IPS-11a (cell line): ENCODE results near the gene ZBED5.

ENCODE experiments used
- H3K4me3 ChIP-seq: one replicate; pipeline ENCODE4 v1.5.1; 2013; ENCODE audit warnings: low read depth, low read length, control low read depth

The ZBED5 gene

GRCh38 chr11:10881892-10882291 lies 24.0 kb upstream of the ZBED5 start:
- H3K4me3 ChIP-seq: no peak overlapping the region

- H3K4me3 ChIP-seq: no peak overlapping the region
Measured at GRCh38 chr11:10878408-10879214, 20.8 kb upstream of the ZBED5 start.

- H3K4me3 ChIP-seq: no peak overlapping the region
Measured at GRCh38 chr11:10876158-10876557, 18.3 kb upstream of the ZBED5 start.

GRCh38 chr11:10875430-10876021 lies 17.7 kb upstream of the ZBED5 start:
- no peak overlapping the region for H3K4me3 ChIP-seq

GRCh38 chr11:10872097-10872496 lies 14.2 kb upstream of the ZBED5 start:
- no peak overlapping the region for H3K4me3 ChIP-seq

GRCh38 chr11:10868352-10868751 lies 10.5 kb upstream of the ZBED5 start:
- H3K4me3 ChIP-seq: no peak overlapping the region

GRCh38 chr11:10866893-10867331 lies 9.1 kb upstream of the ZBED5 start:
- H3K4me3 ChIP-seq: no peak overlapping the region

GRCh38 chr11:10865837-10866270 lies 8.0 kb upstream of the ZBED5 start:
- no peak overlapping the region for H3K4me3 ChIP-seq

- no peak overlapping the region for H3K4me3 ChIP-seq
Measured at GRCh38 chr11:10864688-10865087, 6.8 kb upstream of the ZBED5 start.

- H3K4me3 ChIP-seq: no peak overlapping the region
Measured at GRCh38 chr11:10862446-10862845, 4.6 kb upstream of the ZBED5 start.

GRCh38 chr11:10861799-10862198 lies 3.9 kb upstream of the ZBED5 start:
- H3K4me3 ChIP-seq: no peak overlapping the region

- H3K4me3 ChIP-seq: no peak overlapping the region
Measured at GRCh38 chr11:10861047-10861446, 3.2 kb upstream of the ZBED5 start.

GRCh38 chr11:10858439-10859325 lies 829 bp upstream of the ZBED5 start:
- H3K4me3 ChIP-seq: peak overlapping the region; percentile 99

- peak overlapping the region; percentile 99 for H3K4me3 ChIP-seq
Measured at GRCh38 chr11:10857459-10857708, 469 bp downstream of the ZBED5 start.

- H3K4me3 ChIP-seq: peak overlapping the region; percentile 99
Measured at GRCh38 chr11:10856689-10857458, 979 bp downstream of the ZBED5 start.

GRCh38 chr11:10855295-10855694 lies 2.6 kb downstream of the ZBED5 start:
- no peak overlapping the region for H3K4me3 ChIP-seq

GRCh38 chr11:10847960-10848860 lies 9.6 kb downstream of the ZBED5 start:
- H3K4me3 ChIP-seq: no peak overlapping the region

- no peak overlapping the region for H3K4me3 ChIP-seq
Measured at GRCh38 chr11:10846660-10847059, 11.2 kb downstream of the ZBED5 start.

GRCh38 chr11:10845589-10845988 lies 12.3 kb downstream of the ZBED5 start:
- H3K4me3 ChIP-seq: no peak overlapping the region

- no peak overlapping the region for H3K4me3 ChIP-seq
Measured at GRCh38 chr11:10844796-10845195, 13.1 kb downstream of the ZBED5 start.
